ENCODE results near the gene TCAF2.
A peak's percentile ranks its signal among the peaks of the same experiment; 100 is the strongest.
"Not testable (repeated sequence)": the region's sequence is repeated elsewhere in the genome, so short reads cannot be mapped to it uniquely, and the experiment has no call there.

TCAF2 gene

DNA sequence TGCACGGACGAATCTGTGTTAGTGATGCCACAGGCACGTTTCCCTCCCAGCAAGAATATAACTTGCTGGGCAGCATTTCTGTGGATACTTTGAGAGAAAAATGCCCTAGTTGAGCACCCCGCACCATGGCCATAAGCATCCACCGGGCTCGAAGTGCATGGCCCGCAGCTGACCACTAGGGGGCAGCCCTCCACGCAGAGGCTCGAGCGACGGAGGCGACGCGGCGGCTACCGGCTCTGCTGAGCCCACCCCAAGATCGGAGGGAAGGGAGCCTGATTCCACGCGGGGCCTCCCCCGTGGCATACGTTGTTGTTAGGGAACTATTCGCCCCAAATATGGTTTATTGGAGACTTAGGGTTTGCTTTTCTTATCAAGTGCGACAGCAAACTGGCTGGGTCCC, 716 bp upstream of the TCAF2 start:
- H3K4me3 ChIP-seq (ENCODE audit: low read depth, low read length); H3K79me2 ChIP-seq; H3K27ac ChIP-seq; H3K36me3 ChIP-seq (ENCODE audit: control insufficient read depth, insufficient read depth, low read length); H2AFZ ChIP-seq; H3K4me2 ChIP-seq (ENCODE audit: low read length); H3K9me3 ChIP-seq (ENCODE audit: control insufficient read depth, low read length); H3K9ac ChIP-seq; H3K27me3 ChIP-seq (ENCODE audit: control insufficient read depth, insufficient read depth, low read length); H3K4me1 ChIP-seq: not testable (repeated sequence)
- TF ChIP-seq, protein P1, sequence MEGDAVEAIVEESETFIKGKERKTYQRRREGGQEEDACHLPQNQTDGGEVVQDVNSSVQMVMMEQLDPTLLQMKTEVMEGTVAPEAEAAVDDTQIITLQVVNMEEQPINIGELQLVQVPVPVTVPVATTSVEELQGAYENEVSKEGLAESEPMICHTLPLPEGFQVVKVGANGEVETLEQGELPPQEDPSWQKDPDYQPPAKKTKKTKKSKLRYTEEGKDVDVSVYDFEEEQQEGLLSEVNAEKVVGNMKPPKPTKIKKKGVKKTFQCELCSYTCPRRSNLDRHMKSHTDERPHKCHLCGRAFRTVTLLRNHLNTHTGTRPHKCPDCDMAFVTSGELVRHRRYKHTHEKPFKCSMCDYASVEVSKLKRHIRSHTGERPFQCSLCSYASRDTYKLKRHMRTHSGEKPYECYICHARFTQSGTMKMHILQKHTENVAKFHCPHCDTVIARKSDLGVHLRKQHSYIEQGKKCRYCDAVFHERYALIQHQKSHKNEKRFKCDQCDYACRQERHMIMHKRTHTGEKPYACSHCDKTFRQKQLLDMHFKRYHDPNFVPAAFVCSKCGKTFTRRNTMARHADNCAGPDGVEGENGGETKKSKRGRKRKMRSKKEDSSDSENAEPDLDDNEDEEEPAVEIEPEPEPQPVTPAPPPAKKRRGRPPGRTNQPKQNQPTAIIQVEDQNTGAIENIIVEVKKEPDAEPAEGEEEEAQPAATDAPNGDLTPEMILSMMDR (IDR thresholded peaks at IDR 0.05), result peak; percentile 40

DNA sequence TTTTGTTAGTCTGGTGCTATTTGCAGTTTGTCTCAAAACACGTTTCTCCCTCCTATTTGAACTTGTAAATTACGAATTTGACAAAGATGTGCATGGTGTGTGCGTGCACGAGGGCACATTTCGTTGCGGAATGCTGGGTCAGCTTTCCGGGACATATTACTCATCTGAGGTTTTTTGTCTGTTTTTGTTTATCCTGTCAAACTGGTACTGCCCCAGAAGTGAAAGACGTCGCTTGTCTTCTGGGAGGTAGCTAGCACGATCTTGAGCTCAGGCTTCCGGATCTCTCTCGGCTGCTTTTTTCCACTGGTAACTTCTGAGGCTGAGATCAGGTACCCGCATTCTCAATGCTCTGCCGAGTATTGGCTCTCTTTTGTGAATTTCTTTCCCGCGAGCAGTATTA, 401 bp downstream of the TCAF2 start:
- not testable (repeated sequence) for H3K27me3 ChIP-seq (ENCODE audit: control insufficient read depth, insufficient read depth, low read length); H3K4me3 ChIP-seq (ENCODE audit: low read depth, low read length); H3K4me1 ChIP-seq; H2AFZ ChIP-seq; H3K9ac ChIP-seq; H3K36me3 ChIP-seq (ENCODE audit: control insufficient read depth, insufficient read depth, low read length); H3K9me3 ChIP-seq (ENCODE audit: control insufficient read depth, low read length); H3K79me2 ChIP-seq; H3K27ac ChIP-seq; H3K4me2 ChIP-seq (ENCODE audit: low read length)

DNA sequence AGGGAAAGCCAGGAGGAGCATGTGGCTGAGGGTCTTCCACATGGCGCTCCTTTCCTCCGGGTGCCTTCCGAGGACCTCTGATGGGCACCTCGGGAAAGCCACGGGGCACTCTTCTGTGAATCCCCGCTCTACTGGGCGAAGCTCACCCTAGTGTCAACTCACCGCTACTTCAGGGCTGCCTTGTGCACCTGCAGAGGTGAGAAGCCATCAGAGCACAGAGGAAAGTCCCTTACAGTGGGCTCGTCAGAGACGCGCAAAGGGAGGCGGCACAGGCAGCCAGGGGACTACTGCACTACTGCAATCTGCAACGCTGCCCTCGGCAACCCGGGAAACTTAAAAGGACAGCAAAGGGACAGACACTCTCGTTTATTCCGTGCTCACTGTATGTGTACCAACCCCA, 1.4 kb downstream of the TCAF2 start:
- H3K9ac ChIP-seq; H3K27me3 ChIP-seq (ENCODE audit: control insufficient read depth, insufficient read depth, low read length); H3K36me3 ChIP-seq (ENCODE audit: control insufficient read depth, insufficient read depth, low read length); H3K9me3 ChIP-seq (ENCODE audit: control insufficient read depth, low read length); H3K4me2 ChIP-seq (ENCODE audit: low read length); H2AFZ ChIP-seq; H3K4me3 ChIP-seq (ENCODE audit: low read depth, low read length); H3K4me1 ChIP-seq; H3K27ac ChIP-seq; H3K79me2 ChIP-seq: not testable (repeated sequence)

DNA sequence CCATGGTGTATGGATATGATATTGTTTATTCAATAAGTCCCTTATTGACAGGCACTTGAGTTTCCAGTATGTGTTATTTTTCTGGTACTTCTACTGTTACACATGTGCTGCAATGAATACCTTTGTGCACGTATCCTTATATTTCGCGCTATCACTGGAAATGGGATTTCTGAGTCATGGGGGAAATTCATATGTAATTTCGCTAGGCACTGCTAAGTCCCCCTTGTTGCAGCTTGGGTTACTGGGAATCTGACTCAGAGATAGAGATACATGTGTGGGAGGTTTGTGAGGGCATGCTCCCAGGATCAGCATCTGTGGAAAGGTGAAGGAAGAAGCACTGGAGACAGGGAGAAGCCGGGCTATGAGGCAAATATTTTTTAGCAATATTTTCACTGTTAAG, 9.9 kb downstream of the TCAF2 start:
- H3K27me3 ChIP-seq (ENCODE audit: control insufficient read depth, insufficient read depth, low read length); H3K4me3 ChIP-seq (ENCODE audit: low read depth, low read length); H3K79me2 ChIP-seq; H3K27ac ChIP-seq; H3K4me1 ChIP-seq; H2AFZ ChIP-seq; H3K36me3 ChIP-seq (ENCODE audit: control insufficient read depth, insufficient read depth, low read length); H3K4me2 ChIP-seq (ENCODE audit: low read length); H3K9ac ChIP-seq; H3K9me3 ChIP-seq (ENCODE audit: control insufficient read depth, low read length): not testable (repeated sequence)

DNA sequence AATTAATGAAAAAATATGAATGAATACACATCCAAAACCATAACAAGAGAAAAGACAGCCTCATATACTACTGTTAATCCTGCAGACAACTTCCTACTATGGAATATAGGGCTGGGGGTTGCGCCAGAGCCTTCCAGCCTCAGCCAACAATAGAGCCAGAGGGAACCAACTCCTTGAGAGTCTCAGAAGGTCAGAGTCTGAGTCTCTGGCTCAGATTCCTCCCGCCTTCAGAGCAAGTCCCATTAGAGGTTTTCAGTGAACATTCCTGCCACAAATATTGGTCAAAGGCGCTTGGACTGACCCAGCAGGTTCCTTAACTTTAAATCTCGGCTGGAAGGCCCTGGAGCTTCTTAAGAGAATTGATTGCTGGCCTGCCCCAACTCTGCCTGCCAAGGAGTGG, 11.7 kb downstream of the TCAF2 start:
- H3K27me3 ChIP-seq (ENCODE audit: control insufficient read depth, insufficient read depth, low read length); H3K36me3 ChIP-seq (ENCODE audit: control insufficient read depth, insufficient read depth, low read length): not testable (repeated sequence)

DNA sequence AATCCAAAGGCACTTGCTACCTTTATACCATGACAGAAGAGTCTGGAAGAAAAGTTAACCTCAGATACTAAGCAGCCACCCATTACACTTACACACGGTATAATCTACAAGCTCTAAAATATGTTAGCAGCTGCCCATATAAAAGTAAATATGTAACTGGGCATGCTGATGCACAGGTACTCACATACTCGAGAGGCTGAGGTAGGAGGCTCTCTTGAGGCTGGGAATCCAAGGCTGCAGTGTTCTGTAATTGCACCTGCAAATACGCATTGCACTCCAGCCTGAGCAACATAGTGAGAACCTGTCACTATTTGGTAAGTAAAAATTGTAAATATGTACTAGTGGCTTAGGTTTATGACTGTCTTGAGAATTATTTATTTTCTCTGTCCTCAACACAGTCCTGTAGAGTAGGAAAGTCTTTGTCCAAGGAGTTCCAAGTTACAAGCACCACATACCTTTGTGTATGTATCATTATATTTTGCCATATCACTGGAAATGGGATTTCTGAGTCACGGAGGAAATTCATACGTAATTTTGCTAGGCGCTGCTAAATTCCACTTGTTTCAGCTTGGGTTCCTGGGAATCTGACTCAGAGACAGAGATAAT, 12.3 kb downstream of the TCAF2 start:
- not testable (repeated sequence) for H2AFZ ChIP-seq; H3K27ac ChIP-seq; H3K4me2 ChIP-seq (ENCODE audit: low read length); H3K27me3 ChIP-seq (ENCODE audit: control insufficient read depth, insufficient read depth, low read length); H3K4me3 ChIP-seq (ENCODE audit: low read depth, low read length); H3K9ac ChIP-seq; H3K9me3 ChIP-seq (ENCODE audit: control insufficient read depth, low read length); H3K4me1 ChIP-seq; H3K79me2 ChIP-seq; H3K36me3 ChIP-seq (ENCODE audit: control insufficient read depth, insufficient read depth, low read length)

More for the DNA sequence above, 11.7 kb downstream of the TCAF2 start:
- H3K4me2 ChIP-seq (ENCODE audit: low read length); H3K9me3 ChIP-seq (ENCODE audit: control insufficient read depth, low read length); H3K79me2 ChIP-seq; H3K9ac ChIP-seq; H3K4me1 ChIP-seq; H3K27ac ChIP-seq; H2AFZ ChIP-seq; H3K4me3 ChIP-seq (ENCODE audit: low read depth, low read length): not testable (repeated sequence)

DNA sequence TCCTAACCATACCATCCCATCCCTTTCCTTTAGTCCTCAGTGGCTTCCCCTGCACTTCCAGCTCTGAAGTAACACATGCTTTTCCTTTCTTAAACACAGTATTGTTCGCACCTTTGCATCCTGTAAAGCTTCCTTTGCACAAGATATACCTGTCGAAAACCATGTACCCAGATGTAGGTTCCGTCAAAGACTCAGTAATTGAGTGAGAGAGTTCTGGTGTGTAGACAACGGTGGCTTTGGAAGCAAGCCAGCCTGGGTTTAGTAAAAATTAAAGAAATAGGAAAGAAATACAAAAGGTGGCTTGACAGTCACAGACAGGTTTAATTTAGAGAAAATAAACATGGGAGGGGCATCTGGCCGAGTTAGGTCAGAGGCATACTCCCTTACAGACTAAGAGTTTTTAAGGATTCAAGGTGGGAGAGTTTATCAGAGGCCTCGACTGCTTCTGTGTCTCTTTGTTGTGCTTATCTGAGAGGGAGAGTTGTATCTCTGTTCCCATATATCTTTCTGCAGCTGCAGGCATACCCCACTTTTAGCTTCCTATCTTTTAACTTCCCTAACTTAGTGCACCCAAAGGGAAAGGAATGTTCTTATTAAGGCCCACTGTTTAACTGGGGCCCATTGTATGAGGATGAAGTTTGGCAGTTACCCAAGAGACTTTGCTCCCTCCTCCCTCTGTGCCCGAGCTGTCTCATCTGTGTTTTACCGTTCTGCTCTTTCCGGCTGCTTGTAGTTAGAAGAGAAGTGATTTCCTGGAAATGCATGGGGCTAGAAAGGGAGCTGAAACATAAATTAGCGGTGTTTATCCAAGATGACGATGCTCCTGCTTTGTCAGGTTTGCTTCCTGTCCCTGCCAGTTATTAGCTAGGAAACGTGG, 14.8 kb downstream of the TCAF2 start:
- not testable (repeated sequence) for H3K4me1 ChIP-seq; H2AFZ ChIP-seq; H3K79me2 ChIP-seq; H3K9me3 ChIP-seq (ENCODE audit: control insufficient read depth, low read length); H3K27me3 ChIP-seq (ENCODE audit: control insufficient read depth, insufficient read depth, low read length); H3K4me2 ChIP-seq (ENCODE audit: low read length); H3K36me3 ChIP-seq (ENCODE audit: control insufficient read depth, insufficient read depth, low read length); H3K4me3 ChIP-seq (ENCODE audit: low read depth, low read length); H3K9ac ChIP-seq; H3K27ac ChIP-seq

DNA sequence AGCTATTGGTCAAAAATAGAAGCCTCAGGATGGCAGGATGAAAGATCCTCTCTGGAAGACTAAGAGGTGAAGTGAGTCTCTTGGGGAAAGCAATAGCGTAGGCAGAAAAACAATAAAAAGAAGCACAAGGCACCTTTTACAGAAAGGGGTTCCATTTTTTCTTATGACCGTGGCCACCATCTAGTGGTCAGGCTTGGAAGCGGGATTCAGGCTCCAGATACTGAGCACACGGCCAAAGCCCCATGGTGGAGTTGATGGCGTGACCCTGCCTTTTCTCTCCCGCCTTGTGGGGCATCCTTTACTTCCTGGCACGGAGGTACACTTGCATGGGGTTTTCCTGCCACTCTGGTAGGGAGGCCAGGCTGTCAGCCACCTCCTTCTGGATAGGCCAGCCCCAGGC, 18.6 kb downstream of the TCAF2 start:
- not testable (repeated sequence) for H3K79me2 ChIP-seq; H3K9me3 ChIP-seq (ENCODE audit: control insufficient read depth, low read length); H3K27me3 ChIP-seq (ENCODE audit: control insufficient read depth, insufficient read depth, low read length); H3K4me1 ChIP-seq; H3K27ac ChIP-seq; H3K4me2 ChIP-seq (ENCODE audit: low read length); H3K4me3 ChIP-seq (ENCODE audit: low read depth, low read length); H2AFZ ChIP-seq; H3K36me3 ChIP-seq (ENCODE audit: control insufficient read depth, insufficient read depth, low read length); H3K9ac ChIP-seq

DNA sequence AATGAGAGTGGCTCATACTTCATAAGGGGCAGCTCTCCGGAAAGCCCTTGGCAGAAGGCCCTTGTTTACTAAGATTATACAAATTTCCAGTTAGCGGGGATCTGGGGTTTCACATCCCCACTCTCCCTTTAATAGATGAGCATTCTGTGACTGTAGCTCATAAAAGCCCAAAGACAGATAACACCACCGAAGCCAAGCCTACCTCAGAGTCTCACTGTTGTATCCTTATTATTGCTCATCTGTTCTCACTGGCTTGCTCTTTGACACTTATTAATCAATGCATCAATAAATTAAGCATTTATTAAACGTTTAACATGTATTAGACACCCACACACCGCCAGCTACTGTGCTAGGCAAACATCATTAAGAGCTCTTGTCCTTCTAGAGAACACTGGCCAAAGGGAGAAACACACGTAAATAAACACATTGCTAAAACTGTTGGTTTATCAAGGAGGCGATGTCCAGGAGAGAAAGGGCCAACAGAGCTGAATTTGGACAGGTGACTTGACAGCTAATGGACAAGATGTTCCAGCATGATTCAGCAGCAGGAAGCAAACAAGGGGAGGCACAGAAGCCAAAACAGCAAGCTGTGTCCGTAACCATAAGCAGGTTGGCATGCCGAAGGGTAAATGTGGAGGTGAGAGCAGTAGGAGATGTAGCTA, 19.9 kb downstream of the TCAF2 start:
- not testable (repeated sequence) for H3K4me1 ChIP-seq; H3K36me3 ChIP-seq (ENCODE audit: control insufficient read depth, insufficient read depth, low read length)

DNA sequence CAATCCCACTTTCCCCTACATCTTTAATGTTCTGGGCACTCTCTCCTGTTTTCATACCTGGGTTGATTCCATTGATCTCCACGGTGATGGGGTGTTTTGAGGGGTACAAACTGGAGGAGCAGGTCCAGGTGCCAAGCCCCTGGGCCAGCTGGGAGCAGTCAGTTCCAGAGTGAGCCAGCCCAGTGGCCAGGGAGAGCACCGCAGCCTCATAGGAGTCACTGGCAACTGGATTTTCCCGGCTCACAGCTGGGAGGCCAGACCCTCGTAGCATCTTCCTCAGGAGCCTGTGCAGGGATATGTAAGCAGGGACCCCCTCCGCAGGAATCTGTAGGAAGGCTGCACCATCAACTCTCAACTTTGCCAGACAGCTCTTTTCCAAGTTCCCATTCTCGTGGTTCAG, 25.8 kb downstream of the TCAF2 start:
- H3K27ac ChIP-seq; H3K27me3 ChIP-seq (ENCODE audit: control insufficient read depth, insufficient read depth, low read length); H3K9me3 ChIP-seq (ENCODE audit: control insufficient read depth, low read length); H3K9ac ChIP-seq; H3K4me3 ChIP-seq (ENCODE audit: low read depth, low read length); H3K36me3 ChIP-seq (ENCODE audit: control insufficient read depth, insufficient read depth, low read length); H3K4me1 ChIP-seq; H3K79me2 ChIP-seq; H3K4me2 ChIP-seq (ENCODE audit: low read length); H2AFZ ChIP-seq: not testable (repeated sequence)

More for the DNA sequence above, 19.9 kb downstream of the TCAF2 start:
- H3K9me3 ChIP-seq (ENCODE audit: control insufficient read depth, low read length); H3K79me2 ChIP-seq; H3K9ac ChIP-seq; H3K4me2 ChIP-seq (ENCODE audit: low read length); H3K4me3 ChIP-seq (ENCODE audit: low read depth, low read length); H2AFZ ChIP-seq; H3K27me3 ChIP-seq (ENCODE audit: control insufficient read depth, insufficient read depth, low read length); H3K27ac ChIP-seq: not testable (repeated sequence)
